ENCODE measurements around the gene CASP6. TPM values are rescaled to one million over a fixed set of nuclear protein-coding genes. Genes with fewer than 3 reads are reported as not detected.

Gene CASP6
- total and polyA plus RNA-seq, 2 of the 8 experiments (the other 6 are each of a cell fraction or from before 2014, with no cell fraction given) = 29.5 to 35.1 TPM

GRCh38 chr4:109721033-109721432 lies 17.8 kb upstream of the CASP6 start:
- Histone ChIP-seq H3K18ac (ENCODE audit: extremely low read depth, low read length) (no peak overlapping the region), H3K27me3 (replicated peaks in 1 of 4; ENCODE audit: control insufficient read depth in 3 of 4, extremely low read depth in 1 of 4, insufficient read depth in 3 of 4, low read length in 3 of 4) (no peaks in the 10 kb centered on the region), H2BK120ac (replicated peaks; ENCODE audit: low read depth, low read length) (no peak overlapping the region), H3K56ac (replicated peaks; ENCODE audit: insufficient read length, low read depth, low read length) (no peak overlapping the region), H3K14ac (ENCODE audit: insufficient read length) (no peak overlapping the region), H3K23ac (ENCODE audit: insufficient read length) (no peak overlapping the region), H3K36me3 (ENCODE audit: control insufficient read depth in 2 of 4, insufficient read depth in 4 of 4, low read length in 3 of 4) (peaks cover 0 to 19% (median 10%) of the 10 kb centered on the region in 4 experiments; a peak in 6 of 8 replicates), H3K27ac (ENCODE audit: low read depth, low read length) (no peak overlapping the region), H2BK12ac (ENCODE audit: low read depth, low read length) (no peak overlapping the region), H3K4me1 (replicated peaks in 1 of 4; ENCODE audit: control insufficient read depth in 3 of 4, insufficient read depth in 4 of 4, low read length in 3 of 4) (no peaks in the 10 kb centered on the region), H3K79me1 (ENCODE audit: low read depth, low read length) (0 out of 2 replicates have a peak, but pooled peaks cover 2% of the 10 kb centered on the region), H4K20me1 (replicated peaks in 1 of 2; ENCODE audit: control insufficient read depth in 1 of 2, insufficient read depth in 2 of 2, low read length in 2 of 2) (no peaks in the 10 kb centered on the region), H3K9ac (replicated peaks in 1 of 4; ENCODE audit: extremely low read depth in 1 of 4, low read depth in 3 of 4, low read length in 3 of 4) (no peak overlapping the region), H3K4me2 (ENCODE audit: insufficient read depth in 1 of 2, low read depth in 2 of 2, low read length in 2 of 2) (no peak overlapping the region), H4K8ac (ENCODE audit: extremely low read depth, insufficient read depth, low read length) (no peak overlapping the region), H4K5ac (ENCODE audit: insufficient read length, low read depth, low read length) (no peak overlapping the region), H2AK5ac (ENCODE audit: low read depth, low read length) (no peak overlapping the region), H4K91ac (replicated peaks; ENCODE audit: insufficient read length, low read length) (no peak overlapping the region), H2BK15ac (ENCODE audit: low read length) (no peak overlapping the region), H3K9me3 (ENCODE audit: insufficient read depth in 2 of 2, low read depth in 1 of 2, low read length in 1 of 2) (no peaks in the 10 kb centered on the region), H3K23me2 (ENCODE audit: low read depth, low read length) (no peaks in the 10 kb centered on the region), H3K4ac (replicated peaks; ENCODE audit: insufficient read length, low read depth, low read length) (no peak overlapping the region), H2AFZ (ENCODE audit: low read length) (no peak overlapping the region), H3K4me3 (ENCODE audit: extremely low read depth in 1 of 4, insufficient read depth in 2 of 4, low read depth in 3 of 4, low read length in 4 of 4) (no peak overlapping the region), H2BK20ac (ENCODE audit: low read length) (no peak overlapping the region), H2BK5ac (ENCODE audit: low read depth, low read length) (no peak overlapping the region; the same call in 1 of the 2 replicates), H3K79me2 (ENCODE audit: control insufficient read depth in 1 of 2, insufficient read depth in 2 of 2, low read length in 2 of 2) (peaks cover 11 to 63% of the 10 kb centered on the region in 2 experiments)
- TF ChIP-seq TAF7 (optimal IDR thresholded peaks at IDR 0.05; ENCODE audit: borderline replicate concordance, low read depth, low read length) = no peak
- TF ChIP-seq POU5F1 (IDR thresholded peaks at IDR 0.05; ENCODE audit: low read depth, low read length) = no peak
- TF ChIP-seq RFX5 (IDR thresholded peaks at IDR 0.05; ENCODE audit: borderline replicate concordance, low read depth, low read length) = no peak
- TF ChIP-seq ATF2 (IDR thresholded peaks at IDR 0.05; ENCODE audit: low read length) = no peak
- ChIA-PET POLR2A (ENCODE audit: partially characterized antibody) (interaction anchor here (0.7 kb wide), 1 partner anchor 107 kb away, joined by 3 read pairs; the partner anchor contains the start of gene RRH), CTCF (ENCODE audit: partially characterized antibody) (no interaction called here)
- DNase-seq (ENCODE audit: low read depth in 1 of 2, low spot score in 2 of 2) = no peak
- FAIRE-seq = no peak
- 98% methylated on average over 6 of the region's 7 CpGs; no CpG with 5 or more reads in 1 of the 2 experiments for WGBS, 2 experiments (ENCODE audit: extremely low coverage in 1 of 2, insufficient coverage in 1 of 2, insufficient read length in 1 of 2, insufficient replicate concordance in 2 of 2, low coverage in 1 of 2, low lambda C conversion rate in 2 of 2, missing lambda C conversion rate in 1 of 2)
